ENCODE results near the gene TGIF1. TPM values are rescaled to one million over a fixed set of nuclear protein-coding genes. Genes with fewer than 3 reads are reported as not detected.

The TGIF1 gene
- total and polyA plus RNA-seq, 10 of the 15 experiments (the other 5 are each of a cell fraction or from before 2014, with no cell fraction given) = 1.8 to 8.5 (median 6.4) TPM

DNA sequence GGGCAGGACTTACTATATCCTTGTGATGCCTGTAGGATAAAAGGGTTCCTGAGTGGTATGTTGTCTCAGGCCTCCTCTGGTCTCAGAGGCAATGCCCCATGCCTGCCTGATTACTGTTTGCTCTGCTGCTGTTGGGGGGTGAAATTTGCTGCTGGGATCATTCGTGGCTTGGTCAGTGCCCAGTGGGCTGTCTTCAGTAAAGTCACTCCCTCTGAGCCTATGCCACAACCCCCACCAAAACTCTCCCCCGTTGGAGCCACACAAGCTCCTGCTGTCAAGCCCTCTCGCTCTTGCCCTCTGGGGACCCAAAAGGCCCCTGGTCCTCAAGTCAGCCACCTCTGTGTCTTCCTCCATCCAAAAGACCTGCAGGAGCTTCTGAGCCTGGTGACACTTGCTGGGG is 38.6 kb upstream of the TGIF1 start:
- intact Hi-C loops (cut with micrococcal nuclease; ENCODE audit: unreplicated experiment) (no loop called here), in situ Hi-C loops (cut with MboI) (no loop called here)
- no peak for ATAC-seq
- no peak overlapping the region for H3K9ac ChIP-seq (ENCODE audit: control insufficient read depth, insufficient read depth, low read length)
- no peaks in the 10 kb centered on the region for H3K79me2 ChIP-seq (ENCODE audit: control insufficient read depth, insufficient read depth, low read length)
- no peak overlapping the region for H3K4me2 ChIP-seq (ENCODE audit: control insufficient read depth, insufficient read depth)
- H3K27ac ChIP-seq (ENCODE audit: control insufficient read depth, insufficient read depth) = no peak overlapping the region
- H3K4me3 ChIP-seq = no peak overlapping the region
- H3K36me3 ChIP-seq (ENCODE audit: control insufficient read depth in 2 of 2, insufficient read depth in 2 of 2, low read length in 1 of 2) = no peaks in the 10 kb centered on the region
- no TSS peak for BruUV-seq (replicated peaks)
- no peak for DNase-seq (ENCODE audit: low read depth, low spot score)
- H3K9me3 ChIP-seq (replicated peaks; ENCODE audit: control insufficient read depth, insufficient read depth, low read length) = no peaks in the 10 kb centered on the region
- H3K27me3 ChIP-seq (replicated peaks in 1 of 2; ENCODE audit: control insufficient read depth in 2 of 2, insufficient read depth in 2 of 2, low read length in 1 of 2) = peaks cover 0 to 2% of the 10 kb centered on the region in 2 experiments; a peak in 2 of 4 replicates
- ChIA-PET POLR2A (no interaction called here), CTCF (no interaction called here), RAD21 (ENCODE audit: unreplicated experiment) (no interaction called here), SMC1A (ENCODE audit: uncharacterized antibody, unreplicated experiment) (interaction anchor here (1.8 kb wide), 1 partner anchor 114 kb away, joined by 4 read pairs; no protein-coding TSS in a partner anchor)
- no peak overlapping the region for H2AFZ ChIP-seq (ENCODE audit: control insufficient read depth, low read depth, low read length)
- peaks cover 3% of the 10 kb centered on the region; the same call in 1 of the 2 replicates for H3K4me1 ChIP-seq (ENCODE audit: control insufficient read depth, insufficient read depth, low read length)
- no peaks in the 10 kb centered on the region for H4K20me1 ChIP-seq (ENCODE audit: control insufficient read depth, insufficient read depth)
- TF ChIP-seq CREM (IDR thresholded peaks at IDR 0.05; ENCODE audit: low read depth) = no peak
- no peak for TF ChIP-seq TARDBP (IDR thresholded peaks at IDR 0.05; ENCODE audit: borderline replicate concordance)
- no peak for TF ChIP-seq MEF2B (IDR thresholded peaks at IDR 0.05; ENCODE audit: partially characterized antibody, poor library complexity, severe bottlenecking)
- no peak for TF ChIP-seq STAT1 (conservative IDR thresholded peaks at IDR 0.05)
- no peak for FAIRE-seq
- 19% methylated on average over 3 of the region's 3 CpGs for WGBS (ENCODE audit: insufficient coverage, insufficient replicate concordance, low lambda C conversion rate, missing lambda C conversion rate)

GRCh38 chr18:3411854-3412268 is 38.1 kb upstream of the TGIF1 start:
- 4% methylated on average over 28 of the region's 28 CpGs for WGBS (ENCODE audit: insufficient coverage, insufficient replicate concordance, low lambda C conversion rate, missing lambda C conversion rate)
- in situ Hi-C loops (cut with MboI) (no loop called here), intact Hi-C loops (cut with micrococcal nuclease; ENCODE audit: unreplicated experiment) (no loop called here)
- no peaks in the 10 kb centered on the region for H3K79me2 ChIP-seq (ENCODE audit: control insufficient read depth, insufficient read depth, low read length)
- no TSS peak for BruUV-seq (replicated peaks)
- 0 out of 2 replicates have a peak overlapping the region, but pooled peaks have one; percentile 48 for H3K4me2 ChIP-seq (ENCODE audit: control insufficient read depth, insufficient read depth)
- DNase-seq (ENCODE audit: low read depth, low spot score) = no peak
- no peak overlapping the region for H2AFZ ChIP-seq (ENCODE audit: control insufficient read depth, low read depth, low read length)
- no peak overlapping the region for H3K9ac ChIP-seq (ENCODE audit: control insufficient read depth, insufficient read depth, low read length)
- no peak for FAIRE-seq
- peaks cover 0 to 2% of the 10 kb centered on the region in 2 experiments; a peak in 2 of 4 replicates for H3K27me3 ChIP-seq (replicated peaks in 1 of 2; ENCODE audit: control insufficient read depth in 2 of 2, insufficient read depth in 2 of 2, low read length in 1 of 2)
- TF ChIP-seq CREB1 (IDR thresholded peaks at IDR 0.05; ENCODE audit: low read depth) (no peak), TCF7 (IDR thresholded peaks at IDR 0.05; ENCODE audit: borderline replicate concordance) (no peak), IKZF1 (conservative IDR thresholded peaks at IDR 0.05) (no peak), MYC (IDR thresholded peaks at IDR 0.05; ENCODE audit: insufficient read depth, insufficient read length, insufficient replicate concordance, low read length, severe bottlenecking) (no peak), PAX5 (IDR thresholded peaks at IDR 0.05; ENCODE audit: borderline replicate concordance, low read depth, low read length) (no peak), YY1 (IDR thresholded peaks at IDR 0.05; ENCODE audit: low read depth, low read length) (no peak)
- H4K20me1 ChIP-seq (ENCODE audit: control insufficient read depth, insufficient read depth) = no peaks in the 10 kb centered on the region
- ChIA-PET CTCF (no interaction called here), POLR2A (interaction anchor here (0.6 kb wide), 1 partner anchor 89 kb away, joined by 4 read pairs; no protein-coding TSS in a partner anchor), SMC1A (ENCODE audit: uncharacterized antibody, unreplicated experiment) (interaction anchor here (1.8 kb wide), 1 partner anchor 114 kb away, joined by 4 read pairs; no protein-coding TSS in a partner anchor), RAD21 (ENCODE audit: unreplicated experiment) (no interaction called here)
- H3K9me3 ChIP-seq (replicated peaks; ENCODE audit: control insufficient read depth, insufficient read depth, low read length) = no peaks in the 10 kb centered on the region
- H3K36me3 ChIP-seq (ENCODE audit: control insufficient read depth in 2 of 2, insufficient read depth in 2 of 2, low read length in 1 of 2) = no peaks in the 10 kb centered on the region
- H3K27ac ChIP-seq (ENCODE audit: control insufficient read depth, insufficient read depth) = no peak overlapping the region
- H3K4me1 ChIP-seq (ENCODE audit: control insufficient read depth, insufficient read depth, low read length) = peaks cover 3% of the 10 kb centered on the region; the same call in 1 of the 2 replicates
- H3K4me3 ChIP-seq = no peak overlapping the region
- peak; percentile 52 for ATAC-seq

All from GM12878 (cell line).